HG03521 (cell line): ENCODE data around the gene CYP46A1.
A peak's percentile ranks its signal among the peaks of the same experiment; 100 is the strongest.

Experiments
- ATAC-seq: cut with Tn5 transposase; IDR thresholded peaks from one replicate; pipeline ENCODE4 v1.9.1; 2021; ENCODE audit warnings: mild to moderate bottlenecking, moderate library complexity; ENCODE audit not compliant: unreplicated experiment

Gene CYP46A1

GRCh38 chr14:99672506-99673304, 11.4 kb upstream of the CYP46A1 start:
- ATAC-seq, result peak; percentile 70

- no peak for ATAC-seq
Measured at GRCh38 chr14:99673305-99674063, 10.6 kb upstream of the CYP46A1 start.

- ATAC-seq, result no peak
Measured at GRCh38 chr14:99674064-99674650, 9.9 kb upstream of the CYP46A1 start.

- no peak for ATAC-seq
Measured at GRCh38 chr14:99674776-99675381, 9.2 kb upstream of the CYP46A1 start.

GRCh38 chr14:99675382-99675835, 8.7 kb upstream of the CYP46A1 start:
- no peak for ATAC-seq

- ATAC-seq, result no peak
Measured at GRCh38 chr14:99675951-99676350, 8.1 kb upstream of the CYP46A1 start.

- ATAC-seq, result no peak
Measured at GRCh38 chr14:99676657-99677056, 7.4 kb upstream of the CYP46A1 start.

- no peak for ATAC-seq
Measured at GRCh38 chr14:99677231-99678140, 6.6 kb upstream of the CYP46A1 start.

GRCh38 chr14:99678198-99678597, 5.9 kb upstream of the CYP46A1 start:
- no peak for ATAC-seq

GRCh38 chr14:99679111-99679510, 5.0 kb upstream of the CYP46A1 start:
- no peak for ATAC-seq

GRCh38 chr14:99679543-99679942, 4.6 kb upstream of the CYP46A1 start:
- ATAC-seq, result no peak

GRCh38 chr14:99679996-99680395, 4.1 kb upstream of the CYP46A1 start:
- ATAC-seq, result no peak

- ATAC-seq, result no peak
Measured at GRCh38 chr14:99681101-99681831, 2.8 kb upstream of the CYP46A1 start.

GRCh38 chr14:99681832-99682148, 2.3 kb upstream of the CYP46A1 start:
- ATAC-seq, result no peak

- ATAC-seq, result peak; percentile 26
Measured at GRCh38 chr14:99682809-99683618, 1.1 kb upstream of the CYP46A1 start.

GRCh38 chr14:99684410-99684934, 374 bp downstream of the CYP46A1 start:
- ATAC-seq, result peak; percentile 23

GRCh38 chr14:99685151-99685591, 1.1 kb downstream of the CYP46A1 start:
- ATAC-seq, result no peak

- no peak for ATAC-seq
Measured at GRCh38 chr14:99685596-99685995, 1.5 kb downstream of the CYP46A1 start.
